Caco-2 (cell line): Measurements from ENCODE around the gene BCAS3. TPM values are rescaled to one million over a fixed set of nuclear protein-coding genes. Genes with fewer than 3 reads are reported as not detected.
"Not testable (repeated sequence)": the region's sequence is repeated elsewhere in the genome, so short reads cannot be mapped to it uniquely, and the experiment has no call there.

ENCODE experiments used
- BruUV-seq: library from RNA; stranded (reverse); fragments of 400-500 nt; replicated peaks from 2 replicates; lab custom pipeline; 2021; lab: Mats Ljungman, UMichigan
- CTCF ChIA-PET: fragments of 300-600 bp; sonication (Branson Sonifier 250); formaldehyde crosslinking; loops from one replicate; lab custom pipeline; 2022; ENCODE audit warnings: antibody characterized with exemption; lab: Charles Lee
- POLR2A ChIA-PET: fragments of 300-600 bp; sonication (Branson Sonifier 250); formaldehyde crosslinking; loops from one replicate; lab custom pipeline; 2022; ENCODE audit warnings: antibody characterized with exemption; lab: Charles Lee
- DNase-seq, 2 experiments: peaks; one replicate each; pipeline versions ENCODE4 v3.0.0 to v3.0.0-alpha.2; 2020 to 2022
- H3K27me3 ChIP-seq: replicated peaks from 2 replicates; pipeline ENCODE4 v1.6.0; 2011; ENCODE audit warnings: low read length; ENCODE audit not compliant: control insufficient read depth, insufficient read depth
- H3K36me3 ChIP-seq: 2 replicates; pipeline ENCODE4 v1.5.1; 2011; ENCODE audit warnings: low read length; ENCODE audit not compliant: control insufficient read depth, insufficient read depth
- H3K4me1 ChIP-seq: fragments of 250-450 bp; sonication (Bioruptor Pico); 2 replicates; pipeline ENCODE4 v1.5.1; 2020; ENCODE audit warnings: mild to moderate bottlenecking
- H3K4me3 ChIP-seq: 2 replicates; pipeline ENCODE4 v1.5.1; 2011; ENCODE audit warnings: low read depth, mild to moderate bottlenecking, control low read depth, low read length
- H3K9me3 ChIP-seq: fragments of 250-450 bp; sonication (Bioruptor Pico); 2 replicates; pipeline ENCODE4 v1.5.1; 2020; ENCODE audit warnings: mild to moderate bottlenecking, moderate library complexity
- H3K27ac Mint-ChIP-seq: one replicate; pipeline ENCODE4 v1.8.0; 2022; ENCODE audit warnings: mixed read lengths; ENCODE audit not compliant: unreplicated experiment
- H3K27me3 Mint-ChIP-seq: one replicate; pipeline ENCODE4 v1.8.0; 2022; ENCODE audit warnings: mixed read lengths; ENCODE audit not compliant: insufficient read depth, unreplicated experiment
- H3K36me3 Mint-ChIP-seq: one replicate; pipeline ENCODE4 v1.8.0; 2022; ENCODE audit warnings: mild to moderate bottlenecking, mixed read lengths; ENCODE audit not compliant: insufficient read depth, unreplicated experiment
- H3K4me1 Mint-ChIP-seq: one replicate; pipeline ENCODE4 v1.8.0; 2022; ENCODE audit warnings: low read depth, mixed read lengths; ENCODE audit not compliant: unreplicated experiment
- H3K4me3 Mint-ChIP-seq: one replicate; pipeline ENCODE4 v1.8.0; 2022; ENCODE audit warnings: mild to moderate bottlenecking, moderate library complexity, mixed read lengths; ENCODE audit not compliant: unreplicated experiment
- H3K9me3 Mint-ChIP-seq: one replicate; pipeline ENCODE4 v1.8.0; 2022; ENCODE audit warnings: mixed read lengths; ENCODE audit not compliant: unreplicated experiment
- intact Hi-C: fragments of 100-400 bp; cut with micrococcal nuclease; formaldehyde crosslinking; loops from one replicate; pipeline ENCODE4 v1.10.0; 2022; ENCODE audit not compliant: unreplicated experiment
- total RNA-seq: library from RNA; stranded (reverse); gene quantifications from 2 replicates; pipeline ENCODE4 v1.2.3, GENCODE V29; 2022
- TF ChIP-seq, protein P1 (sequence below), 2 experiments: fragments of 200-600 bp in 1 of 2; IDR thresholded peaks; 1 replicate in 1 of 2; 2 replicates in 1 of 2; pipeline versions ENCODE4 v1.5.1 to v1.8.0; 2011 to 2022; ENCODE audit warnings: antibody characterized with exemption in 1 of 2, control low read depth in 1 of 2, inconsistent platforms in 1 of 2, low read depth in 1 of 2, low read length in 1 of 2, mild to moderate bottlenecking in 1 of 2, moderate library complexity in 1 of 2; ENCODE audit not compliant: insufficient read depth in 1 of 2, severe bottlenecking in 1 of 2, unreplicated experiment in 1 of 2

BCAS3 gene
- total RNA-seq, 1 experiment from 2014 or later: 44.1 TPM

DNA sequence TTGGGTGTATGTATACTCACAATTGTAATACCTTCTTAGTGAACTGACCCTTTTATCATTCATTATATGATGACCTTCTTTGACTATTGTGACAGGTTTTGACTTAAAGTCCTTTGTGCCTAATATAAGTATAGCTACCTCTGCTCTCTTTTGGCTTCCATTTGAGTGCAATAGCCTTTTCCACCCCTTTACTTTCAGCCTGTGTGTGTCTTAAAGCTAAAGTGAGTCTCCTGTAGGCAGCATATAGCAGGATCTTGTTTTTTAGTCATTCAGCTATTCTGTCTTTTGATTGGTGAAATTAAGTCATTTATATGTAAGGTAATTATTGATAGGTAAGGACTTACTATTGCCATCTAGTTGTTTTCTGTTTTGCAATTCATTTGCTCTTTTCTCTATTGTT, 758.6 kb downstream of the BCAS3 start:
- Histone ChIP-seq H3K4me1 (peaks cover 8% of the 10 kb centered on the region), H3K9me3 (peaks cover 28% of the 10 kb centered on the region), H3K36me3 (no peaks in the 10 kb centered on the region), H3K27me3 (no peaks in the 10 kb centered on the region), H3K4me3 (no peak overlapping the region)
- Mint-ChIP-seq H3K36me3 (no peaks in the 10 kb centered on the region), H3K4me1 (peaks cover 8% of the 10 kb centered on the region), H3K4me3 (no peak overlapping the region), H3K27ac (no peak overlapping the region), H3K27me3 (no peaks in the 10 kb centered on the region), H3K9me3 (peaks cover 37% of the 10 kb centered on the region)
- TF ChIP-seq, protein P1, sequence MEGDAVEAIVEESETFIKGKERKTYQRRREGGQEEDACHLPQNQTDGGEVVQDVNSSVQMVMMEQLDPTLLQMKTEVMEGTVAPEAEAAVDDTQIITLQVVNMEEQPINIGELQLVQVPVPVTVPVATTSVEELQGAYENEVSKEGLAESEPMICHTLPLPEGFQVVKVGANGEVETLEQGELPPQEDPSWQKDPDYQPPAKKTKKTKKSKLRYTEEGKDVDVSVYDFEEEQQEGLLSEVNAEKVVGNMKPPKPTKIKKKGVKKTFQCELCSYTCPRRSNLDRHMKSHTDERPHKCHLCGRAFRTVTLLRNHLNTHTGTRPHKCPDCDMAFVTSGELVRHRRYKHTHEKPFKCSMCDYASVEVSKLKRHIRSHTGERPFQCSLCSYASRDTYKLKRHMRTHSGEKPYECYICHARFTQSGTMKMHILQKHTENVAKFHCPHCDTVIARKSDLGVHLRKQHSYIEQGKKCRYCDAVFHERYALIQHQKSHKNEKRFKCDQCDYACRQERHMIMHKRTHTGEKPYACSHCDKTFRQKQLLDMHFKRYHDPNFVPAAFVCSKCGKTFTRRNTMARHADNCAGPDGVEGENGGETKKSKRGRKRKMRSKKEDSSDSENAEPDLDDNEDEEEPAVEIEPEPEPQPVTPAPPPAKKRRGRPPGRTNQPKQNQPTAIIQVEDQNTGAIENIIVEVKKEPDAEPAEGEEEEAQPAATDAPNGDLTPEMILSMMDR (IDR thresholded peaks at IDR 0.05; ENCODE audit: insufficient read depth in 1 of 2, low read depth in 1 of 2, low read length in 1 of 2, severe bottlenecking in 1 of 2, unreplicated experiment in 1 of 2): no peak
- CTCF ChIA-PET: no interaction called here
- no TSS peak for BruUV-seq
- intact Hi-C loops: no loop called here
- DNase-seq: no peak
- POLR2A ChIA-PET: no interaction called here

DNA sequence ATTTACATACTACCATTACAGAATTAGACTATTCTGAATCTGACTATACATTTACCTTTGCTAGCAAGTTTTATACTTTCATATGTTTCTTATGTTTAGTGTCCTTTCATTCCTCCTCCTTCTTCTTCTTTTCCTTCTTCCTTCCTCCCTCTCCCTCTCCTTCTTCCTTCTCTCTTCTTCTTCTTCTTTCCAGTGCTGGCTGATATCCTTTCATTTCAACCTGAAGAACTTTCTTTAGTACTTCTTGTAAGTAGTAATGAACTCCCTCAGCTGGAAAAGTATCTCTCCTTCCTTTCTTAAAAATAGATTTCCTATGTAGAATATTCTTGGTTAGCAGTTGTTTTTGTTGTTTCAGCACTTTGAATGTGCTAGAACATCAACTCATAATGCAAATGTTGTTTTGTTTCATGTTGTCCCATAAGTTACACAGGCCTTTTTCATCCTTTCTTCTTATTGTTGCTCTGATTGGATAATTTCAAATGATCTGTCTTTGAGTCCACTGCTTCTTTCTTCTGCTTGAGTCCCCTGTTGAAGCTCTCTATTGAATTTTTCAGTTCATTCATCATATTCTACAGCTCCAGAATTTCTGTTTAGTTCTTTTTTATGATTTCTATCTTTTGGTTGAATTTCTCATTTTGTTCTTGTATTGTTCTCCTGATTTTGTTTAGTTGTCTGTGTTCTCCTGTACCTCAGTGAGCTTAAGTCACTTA, 759.5 kb downstream of the BCAS3 start:
- DNase-seq: no peak
- intact Hi-C loops: no loop called here
- Mint-ChIP-seq H3K9me3 (peaks cover 37% of the 10 kb centered on the region), H3K4me3 (no peak overlapping the region), H3K27me3 (no peaks in the 10 kb centered on the region), H3K36me3 (no peaks in the 10 kb centered on the region), H3K4me1 (peaks cover 3% of the 10 kb centered on the region), H3K27ac (no peak overlapping the region)
- Histone ChIP-seq H3K4me1 (peaks cover 2% of the 10 kb centered on the region), H3K4me3 (no peak overlapping the region), H3K36me3 (no peaks in the 10 kb centered on the region), H3K9me3 (peaks cover 28% of the 10 kb centered on the region), H3K27me3 (no peaks in the 10 kb centered on the region)
- TF ChIP-seq, protein P1 (IDR thresholded peaks at IDR 0.05; ENCODE audit: insufficient read depth in 1 of 2, low read depth in 1 of 2, low read length in 1 of 2, severe bottlenecking in 1 of 2, unreplicated experiment in 1 of 2): no peak
- ChIA-PET POLR2A (no interaction called here), CTCF (no interaction called here)
- no TSS peak for BruUV-seq

DNA sequence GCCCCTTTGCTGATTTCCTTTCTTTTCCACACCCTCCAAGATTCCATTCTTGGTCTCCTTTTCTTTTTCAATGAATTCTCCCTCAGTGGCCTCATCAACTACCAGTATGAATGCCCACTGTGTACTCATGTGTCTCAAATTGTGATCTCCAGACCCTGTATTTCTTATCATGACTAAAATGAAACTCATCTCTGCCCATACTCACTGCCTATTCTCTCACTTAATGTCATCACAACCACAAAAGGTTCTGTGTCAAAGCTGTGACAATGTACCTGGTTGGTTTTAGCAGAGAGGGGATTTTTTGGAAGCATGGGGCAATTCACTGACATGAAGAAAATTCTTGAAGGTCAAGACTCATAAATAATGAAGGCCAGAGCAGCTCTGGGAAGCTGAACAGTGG, 763.0 kb downstream of the BCAS3 start:
- Mint-ChIP-seq H3K27ac (no peak overlapping the region), H3K9me3 (peaks cover 37% of the 10 kb centered on the region), H3K27me3 (no peaks in the 10 kb centered on the region), H3K36me3 (no peaks in the 10 kb centered on the region), H3K4me3 (no peak overlapping the region), H3K4me1 (peaks cover 12% of the 10 kb centered on the region)
- peaks cover 19% of the 10 kb centered on the region for H3K9me3 ChIP-seq
- no TSS peak for BruUV-seq
- TF ChIP-seq, protein P1 (IDR thresholded peaks at IDR 0.05; ENCODE audit: insufficient read depth in 1 of 2, low read depth in 1 of 2, low read length in 1 of 2, severe bottlenecking in 1 of 2, unreplicated experiment in 1 of 2): no peak
- intact Hi-C loops: no loop called here
- CTCF ChIA-PET: no interaction called here
- H3K36me3 ChIP-seq: no peaks in the 10 kb centered on the region
- H3K4me3 ChIP-seq: no peak overlapping the region
- DNase-seq: no peak
- peaks cover 12% of the 10 kb centered on the region for H3K4me1 ChIP-seq
- H3K27me3 ChIP-seq: no peaks in the 10 kb centered on the region
- POLR2A ChIA-PET: no interaction called here

DNA sequence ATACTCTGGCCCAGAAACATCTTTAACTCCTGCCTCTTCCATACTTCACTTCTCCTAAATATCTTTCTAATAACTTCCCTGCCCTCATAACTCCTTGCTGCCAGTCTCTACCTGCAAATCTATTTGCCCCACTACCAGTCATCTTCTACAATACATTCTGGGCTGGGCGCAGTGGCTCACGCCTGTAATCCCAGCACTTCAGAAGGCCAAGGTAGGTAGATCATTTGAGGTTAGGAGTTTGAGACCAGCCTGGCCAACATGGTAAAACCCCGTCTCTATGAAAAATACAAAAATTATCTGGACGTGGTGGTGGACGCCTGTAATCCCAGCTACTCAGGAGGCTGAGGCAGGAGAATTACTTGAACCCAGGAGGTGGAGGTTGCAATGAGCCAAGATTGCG, 763.9 kb downstream of the BCAS3 start:
- Mint-ChIP-seq H3K9me3 (peaks cover 37% of the 10 kb centered on the region), H3K4me1 (peaks cover 12% of the 10 kb centered on the region)
- DNase-seq, H3K27ac Mint-ChIP-seq, CTCF ChIA-PET, H3K36me3 ChIP-seq, H3K36me3 Mint-ChIP-seq, BruUV-seq, POLR2A ChIA-PET, H3K4me3 Mint-ChIP-seq, H3K27me3 Mint-ChIP-seq, H3K27me3 ChIP-seq, H3K4me3 ChIP-seq, intact Hi-C loops: not testable (repeated sequence)
- Histone ChIP-seq H3K9me3 (peaks cover 12% of the 10 kb centered on the region), H3K4me1 (peaks cover 12% of the 10 kb centered on the region)
